VCaP (cell line): ENCODE results near the gene WDR70.
A peak's percentile ranks its signal among the peaks of the same experiment; 100 is the strongest.
"Not testable (repeated sequence)": the region's sequence is repeated elsewhere in the genome, so short reads cannot be mapped to it uniquely, and the experiment has no call there.

Experiments used
- H3K27ac ChIP-seq: fragments of 450-650 bp; 2 replicates; pipeline ENCODE4 v1.5.1; 2017
- CTCF ChIP-seq: fragments of 450-650 bp; conservative IDR thresholded peaks from 2 replicates; pipeline ENCODE4 v1.5.1; 2017; ENCODE audit warnings: mild to moderate bottlenecking, moderate library complexity

Gene WDR70

GRCh38 chr5:37477426-37477825 lies 98.3 kb downstream of the WDR70 start:
- H3K27ac ChIP-seq, result no peak overlapping the region
- TF ChIP-seq CTCF, result no peak

GRCh38 chr5:37478121-37478894 lies 99.2 kb downstream of the WDR70 start:
- no peak for TF ChIP-seq CTCF
- H3K27ac ChIP-seq, result no peak overlapping the region

- H3K27ac ChIP-seq, result not testable (repeated sequence)
Measured at GRCh38 chr5:37481395-37481794, 102.3 kb downstream of the WDR70 start.

GRCh38 chr5:37490120-37490810 lies 111.1 kb downstream of the WDR70 start:
- no peak overlapping the region for H3K27ac ChIP-seq
- no peak for TF ChIP-seq CTCF

- TF ChIP-seq CTCF, result no peak
- no peak overlapping the region for H3K27ac ChIP-seq
Measured at GRCh38 chr5:37490931-37491330, 111.8 kb downstream of the WDR70 start.

- TF ChIP-seq CTCF, result no peak
- no peak overlapping the region for H3K27ac ChIP-seq
Measured at GRCh38 chr5:37492778-37493555, 113.8 kb downstream of the WDR70 start.

- TF ChIP-seq CTCF, result no peak
- peak overlapping the region; percentile 42 for H3K27ac ChIP-seq
Measured at GRCh38 chr5:37494756-37495155, 115.6 kb downstream of the WDR70 start.
